T-helper 9 cell (primary cell): ENCODE data around the gene SAP30L.
A peak's percentile ranks its signal among the peaks of the same experiment; 100 is the strongest.

Experiments
- DNase-seq: peaks from one replicate; pipeline ENCODE4 v3.0.0-alpha.2; 2020

The SAP30L gene

DNA sequence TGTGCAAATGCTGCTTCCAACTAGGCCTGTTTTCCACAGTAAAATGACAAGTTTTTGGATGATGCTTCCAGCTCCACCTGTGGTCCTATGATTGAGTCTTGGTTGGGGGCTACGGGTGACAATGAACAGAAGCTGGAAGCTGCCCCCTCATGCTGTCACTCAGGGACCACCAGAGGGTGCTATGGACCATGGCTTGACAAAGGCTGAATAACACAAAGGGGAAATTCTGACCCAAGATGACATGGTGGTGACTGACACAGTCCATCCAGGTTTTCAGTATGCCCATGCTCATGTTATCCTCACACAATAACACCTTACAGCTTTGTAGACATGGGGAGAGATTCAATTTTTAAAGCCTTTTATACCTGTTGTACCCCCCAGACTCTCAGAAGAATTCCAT lies 23.9 kb upstream of the SAP30L start:
- no peak for DNase-seq

DNA sequence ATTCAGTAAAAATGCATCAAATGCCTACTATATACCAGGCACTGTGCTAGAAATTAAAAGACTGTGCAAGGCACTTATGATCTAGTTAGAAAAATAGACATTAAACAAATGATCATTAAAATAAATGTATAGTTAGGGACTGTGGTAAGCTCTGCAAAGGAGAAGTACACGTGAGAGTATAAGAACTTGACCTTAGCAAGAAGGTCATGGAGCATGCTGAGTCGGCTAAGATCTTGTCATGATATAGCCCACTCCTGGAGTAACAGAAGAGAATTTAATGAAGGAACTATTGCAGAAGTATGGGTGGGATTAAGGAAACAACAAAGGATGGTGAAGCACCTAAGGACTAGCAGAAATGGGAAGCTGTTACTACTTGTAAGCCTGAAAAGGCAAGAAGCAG lies 23.5 kb upstream of the SAP30L start:
- DNase-seq, result no peak

DNA sequence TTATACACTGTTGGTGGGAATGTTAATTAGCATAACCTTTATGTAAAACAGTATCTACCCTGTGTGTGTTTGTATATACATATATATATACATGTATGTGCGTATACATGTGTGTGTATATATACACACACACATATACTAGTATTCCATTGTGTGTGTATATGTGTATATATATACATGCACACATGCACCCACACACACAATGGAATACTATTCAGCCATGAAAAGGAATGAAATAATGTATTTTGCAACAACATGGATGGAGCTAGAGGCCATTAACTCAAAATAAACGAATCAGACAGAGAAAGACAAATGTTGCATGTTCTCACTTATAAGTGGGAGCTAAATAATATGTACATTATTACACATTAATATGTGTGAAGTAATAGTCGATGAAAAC lies 17.6 kb upstream of the SAP30L start:
- no peak for DNase-seq

DNA sequence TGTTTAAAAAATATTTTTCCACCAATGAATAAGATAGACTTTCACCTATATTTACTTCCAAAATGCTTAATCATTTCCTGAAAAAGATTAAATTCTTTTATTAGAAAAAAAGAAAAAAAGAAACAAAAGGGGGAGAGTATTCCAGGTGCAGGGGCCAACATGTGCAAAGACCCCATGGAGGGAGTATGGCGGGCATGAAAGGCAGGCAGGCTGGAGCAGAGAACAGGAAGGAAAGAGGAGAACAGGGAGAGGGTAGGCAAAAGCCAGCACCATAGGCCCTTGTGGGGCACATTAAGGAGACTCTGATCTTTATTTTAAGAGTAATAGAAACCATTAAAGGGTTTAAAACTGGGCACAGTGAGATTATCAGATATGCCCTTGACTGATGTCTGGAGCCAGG lies 16.5 kb upstream of the SAP30L start:
- DNase-seq, result no peak

DNA sequence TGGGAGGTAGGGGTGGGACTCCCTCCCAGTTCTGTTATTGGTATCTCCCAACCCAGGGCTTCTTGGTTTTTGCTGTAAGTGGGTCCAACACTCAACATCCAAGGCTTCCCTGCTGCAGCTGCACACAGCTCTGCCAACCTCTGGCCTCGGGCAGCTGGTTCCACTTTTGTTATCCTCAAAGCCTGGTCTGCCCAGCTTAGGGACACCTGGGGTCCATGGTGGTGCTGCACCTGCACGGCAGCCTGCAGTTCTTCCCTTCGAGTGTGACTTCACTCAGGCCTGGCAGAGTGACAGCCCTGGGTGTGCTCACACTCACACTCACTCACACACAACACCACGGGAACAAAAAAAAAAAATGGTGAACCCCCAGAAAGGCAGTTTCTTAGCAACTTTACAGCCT lies 15.3 kb upstream of the SAP30L start:
- no peak for DNase-seq

DNA sequence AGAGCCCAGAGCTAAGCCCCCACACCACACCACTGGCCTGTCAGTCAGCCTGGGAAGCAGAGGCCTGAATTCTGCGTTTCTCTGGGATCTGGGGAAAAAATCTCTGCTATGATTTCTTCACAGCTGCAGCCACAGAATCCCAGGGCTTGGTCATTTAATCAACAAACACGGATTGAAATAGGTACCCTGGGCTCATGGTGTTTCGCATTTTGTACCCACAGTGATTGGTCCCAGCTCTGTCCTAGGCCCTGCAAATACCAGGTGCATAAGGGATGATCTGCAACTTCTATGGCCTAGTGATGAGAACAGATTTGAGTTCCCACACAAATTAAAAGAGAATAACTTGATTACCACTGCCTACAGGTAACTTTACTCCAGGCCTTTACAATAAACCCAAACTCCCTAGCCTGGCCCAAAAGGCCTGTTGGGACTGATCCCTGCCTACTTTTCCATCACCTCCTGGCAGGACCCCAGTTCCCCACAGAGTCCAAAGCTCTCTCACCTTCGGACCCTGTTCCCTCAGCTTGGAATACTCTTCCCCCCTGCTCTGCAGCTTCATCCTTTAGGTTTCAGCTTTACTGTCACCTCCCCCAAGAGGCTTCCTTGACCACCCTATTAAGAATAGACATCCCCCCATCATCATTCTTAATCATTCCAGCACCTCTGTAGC lies 14.7 kb upstream of the SAP30L start:
- DNase-seq, result no peak

DNA sequence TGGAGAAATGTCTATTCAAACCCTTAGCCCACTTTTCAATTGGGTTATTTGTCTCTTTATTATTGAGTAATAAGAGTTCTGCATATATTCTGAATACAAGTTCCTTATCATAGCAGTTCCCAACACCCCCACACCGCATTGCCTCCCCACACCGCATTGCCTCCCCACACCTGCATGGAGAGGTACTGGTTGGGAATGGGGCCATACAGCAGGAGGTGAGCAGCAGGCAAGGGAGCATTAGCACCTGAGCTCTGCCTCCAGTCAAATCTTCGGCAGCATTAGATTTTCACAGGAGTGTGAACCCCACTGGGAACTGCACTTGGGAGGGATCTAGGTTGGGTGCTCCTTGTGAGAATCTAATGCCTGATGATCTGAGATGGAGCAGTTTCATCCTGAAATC lies 10.6 kb upstream of the SAP30L start:
- DNase-seq, result no peak

DNA sequence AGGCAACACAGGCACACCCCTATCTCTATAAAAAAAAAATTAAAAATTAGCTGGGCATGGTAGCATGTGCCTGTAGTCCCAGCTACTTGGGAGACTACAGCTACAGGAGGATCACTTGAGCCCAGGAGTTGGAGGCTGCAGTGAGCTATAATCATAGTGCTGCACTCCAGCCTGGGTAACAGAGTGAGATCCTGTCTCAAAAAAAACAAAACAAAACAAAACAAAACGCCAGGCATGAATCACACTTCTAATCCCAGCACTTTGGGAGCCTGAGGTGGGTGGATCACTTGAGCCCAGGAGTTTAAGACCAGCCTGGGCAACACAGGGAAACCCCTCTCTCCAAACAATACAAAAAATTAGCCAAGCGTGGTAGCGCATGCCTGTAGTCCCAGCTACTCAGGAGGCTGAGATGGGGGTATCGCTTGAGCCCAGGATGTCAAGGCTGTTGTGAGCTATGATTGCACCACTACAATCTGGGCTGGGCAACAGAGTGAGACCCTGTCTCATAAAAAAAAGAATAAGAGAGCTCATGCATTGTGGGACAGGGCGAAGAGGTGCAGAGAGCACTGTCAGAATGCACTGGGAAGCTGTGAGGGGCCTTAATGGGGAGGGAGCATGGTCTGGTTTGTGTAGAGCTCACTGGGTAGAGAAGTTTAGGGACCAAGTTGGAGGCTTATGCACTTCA lies 8.4 kb upstream of the SAP30L start:
- DNase-seq, result no peak

DNA sequence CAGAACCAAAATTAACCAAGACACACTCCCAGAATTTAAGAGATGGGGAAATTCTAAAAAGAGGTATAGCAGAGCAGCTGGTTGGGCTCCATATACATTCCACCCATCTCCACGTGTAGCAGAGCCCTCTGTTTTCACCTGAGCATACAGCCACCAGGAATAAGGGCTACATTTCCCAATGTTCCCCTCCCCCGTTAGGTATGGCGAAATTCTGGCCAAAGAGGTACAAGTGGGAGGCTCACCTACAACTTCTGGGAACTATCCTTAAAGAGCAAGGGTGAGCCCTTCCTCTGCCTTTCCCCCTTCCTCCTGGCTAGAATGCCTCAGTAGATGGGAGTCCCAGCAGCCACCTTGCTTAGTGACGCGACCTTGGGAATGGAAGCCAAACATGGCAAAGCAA lies 5.3 kb upstream of the SAP30L start:
- no peak for DNase-seq

DNA sequence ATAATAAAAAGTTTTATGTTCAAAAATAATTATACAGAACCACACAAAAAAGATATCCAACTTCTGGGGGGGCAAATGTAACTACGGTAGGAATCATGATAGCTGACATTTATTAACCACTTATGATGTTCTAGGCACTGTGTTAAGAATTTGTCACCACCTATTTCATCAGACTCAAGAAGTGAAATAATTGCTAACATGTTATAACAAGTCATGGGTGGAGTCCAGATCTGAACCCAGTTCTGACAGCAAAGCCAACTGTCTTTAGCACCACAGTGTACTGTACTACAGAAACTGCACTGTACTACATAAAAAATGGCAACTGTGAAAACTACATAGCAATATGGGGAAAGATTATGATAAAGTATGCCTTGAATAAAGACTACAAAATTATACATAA lies 3.0 kb upstream of the SAP30L start:
- DNase-seq, result no peak

DNA sequence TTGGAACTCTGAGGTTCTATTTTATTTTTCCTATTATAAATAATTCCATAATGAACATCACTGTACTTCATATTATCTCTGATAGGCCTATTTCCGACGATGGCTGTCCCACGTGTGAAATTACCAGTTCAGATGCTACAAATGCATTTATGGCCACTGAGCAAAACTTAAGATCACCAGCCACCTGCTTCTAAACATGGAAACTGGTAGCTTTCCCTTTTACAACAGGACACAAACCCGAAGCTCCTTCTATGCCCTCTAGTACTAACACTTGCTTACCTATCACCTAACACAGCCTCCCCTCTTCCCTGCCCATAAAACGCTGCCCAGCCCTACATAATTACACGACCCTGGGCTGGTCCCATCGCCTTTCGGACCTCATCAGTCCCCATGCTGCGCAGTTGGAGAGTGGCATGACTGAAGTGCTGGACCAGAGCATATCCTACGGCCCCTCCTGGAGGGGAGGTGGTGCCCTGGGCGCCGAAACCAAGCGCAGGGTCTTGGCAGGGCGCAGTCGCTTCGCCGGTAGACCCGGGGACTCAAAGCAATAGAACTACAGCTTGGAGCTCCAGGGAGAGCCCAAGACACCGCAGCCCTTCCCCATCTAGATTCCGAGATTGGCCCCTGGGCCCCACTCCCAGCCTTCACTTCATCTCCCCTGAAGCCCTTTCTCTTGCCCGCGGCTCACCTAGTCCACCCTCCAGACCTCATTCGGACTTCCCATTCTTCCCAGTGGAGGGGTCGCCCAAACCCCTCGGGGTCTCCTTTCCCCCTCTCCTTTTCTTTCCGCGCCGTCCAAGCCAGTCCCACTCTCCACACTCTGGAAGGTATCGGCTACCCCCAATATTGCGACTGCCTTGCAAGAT lies 1.0 kb upstream of the SAP30L start:
- DNase-seq, result peak; percentile 3

DNA sequence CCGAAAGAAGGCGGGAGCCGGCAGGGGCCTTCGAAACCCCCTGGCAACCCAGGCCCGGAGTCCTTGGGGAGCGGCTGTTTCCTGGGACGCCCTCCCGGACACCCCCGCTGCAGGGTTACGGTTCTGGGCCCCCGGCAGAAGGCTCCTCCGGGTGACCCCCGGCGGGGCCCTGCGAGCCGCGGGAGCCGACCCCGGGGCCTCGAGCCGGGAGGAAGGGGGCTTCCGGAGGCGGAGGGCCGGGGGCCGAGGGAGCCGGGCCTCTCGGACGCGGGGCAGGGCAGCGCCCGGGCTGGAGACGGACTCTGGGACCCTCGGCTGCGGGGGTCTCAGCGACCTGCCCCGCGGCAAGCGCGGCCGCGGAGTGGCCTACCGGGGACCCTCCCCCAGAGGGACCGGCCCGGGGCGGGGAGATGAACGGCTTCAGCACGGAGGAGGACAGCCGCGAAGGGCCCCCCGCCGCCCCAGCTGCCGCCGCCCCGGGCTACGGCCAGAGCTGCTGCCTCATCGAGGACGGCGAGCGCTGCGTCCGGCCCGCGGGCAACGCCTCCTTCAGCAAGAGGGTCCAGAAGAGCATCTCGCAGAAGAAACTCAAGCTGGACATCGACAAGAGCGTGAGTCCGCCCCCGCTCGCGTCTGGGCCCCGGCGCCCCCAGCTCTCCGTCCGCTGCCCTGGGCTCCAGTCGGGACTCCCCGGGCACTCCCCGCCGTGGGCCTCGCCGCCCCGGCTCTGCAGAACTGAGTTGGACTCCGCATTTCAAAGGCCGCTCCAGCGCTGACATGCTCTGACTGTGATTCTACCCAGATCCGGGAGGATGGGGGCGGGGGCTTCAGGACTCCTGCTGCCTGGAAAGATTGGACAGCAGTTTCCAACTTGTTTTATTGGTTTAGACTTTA lies 645 bp downstream of the SAP30L start:
- DNase-seq, result peak; percentile 45

DNA sequence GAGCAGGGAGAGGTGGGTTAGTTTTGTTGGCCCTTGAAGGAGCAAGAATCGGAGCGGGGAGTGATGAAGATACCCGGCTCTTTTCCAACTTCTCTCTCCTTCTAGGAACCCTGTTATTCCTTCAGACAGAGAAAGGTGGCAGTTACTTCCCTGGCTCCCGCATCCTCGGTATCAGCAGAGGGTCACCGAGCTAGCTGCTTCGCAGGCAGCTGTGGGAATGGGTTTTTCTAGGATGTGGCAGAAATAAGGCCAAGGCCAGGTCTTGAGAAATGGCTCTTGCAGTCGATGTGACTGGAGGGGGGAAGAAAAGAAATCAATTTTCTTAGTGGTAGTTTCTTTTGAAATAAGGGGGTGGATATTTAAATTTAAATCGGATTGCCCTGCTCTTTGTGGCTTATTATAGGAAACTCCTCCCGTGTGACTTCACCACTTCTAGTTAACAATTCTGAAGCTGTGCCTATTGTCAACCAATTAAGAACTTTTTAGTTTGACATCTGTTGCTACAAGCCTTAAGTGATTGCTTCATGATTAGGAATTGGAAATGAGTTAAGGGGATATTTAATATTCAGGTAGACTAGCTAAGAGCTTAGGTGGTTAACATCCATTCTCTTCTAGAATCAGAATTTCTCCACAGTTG lies 1.4 kb downstream of the SAP30L start:
- DNase-seq, result no peak

DNA sequence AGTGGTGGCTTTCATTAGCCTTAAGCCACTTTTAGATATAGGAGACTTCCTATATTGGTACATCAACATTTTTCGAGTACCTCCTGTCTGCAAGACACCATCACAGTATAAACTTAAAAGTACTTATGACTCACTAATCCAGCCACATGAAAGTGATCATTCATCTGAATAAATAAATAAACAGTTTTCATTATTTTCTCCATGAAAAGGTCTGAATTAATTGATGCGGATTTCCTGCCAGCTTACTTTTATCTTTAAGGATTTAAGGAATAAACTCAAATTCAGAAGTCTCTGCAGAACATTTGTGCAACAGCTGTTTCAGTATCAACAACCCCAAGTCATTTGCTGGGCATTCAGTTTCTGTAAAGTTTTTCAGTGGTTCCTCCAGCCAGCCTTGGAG lies 4.0 kb downstream of the SAP30L start:
- DNase-seq, result no peak

DNA sequence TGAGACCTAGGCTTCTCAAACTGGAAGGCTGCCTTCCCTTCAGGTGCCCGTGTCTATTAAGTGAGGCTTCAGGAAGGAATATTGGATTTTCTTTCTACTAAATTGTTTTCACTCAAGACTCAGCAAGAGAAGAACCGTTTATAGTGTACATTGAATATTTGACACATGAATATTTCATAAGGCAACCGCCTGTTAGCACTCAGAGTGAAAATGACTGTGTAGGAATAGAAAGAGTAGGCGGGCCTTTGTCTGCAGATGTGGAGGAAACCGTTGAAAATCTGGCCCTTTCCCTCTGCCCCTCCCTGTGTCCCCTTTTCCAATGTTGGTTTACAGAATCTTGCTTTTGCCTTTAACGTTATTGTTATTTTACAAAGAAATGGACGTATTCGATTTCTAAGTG lies 6.2 kb downstream of the SAP30L start:
- DNase-seq, result no peak

DNA sequence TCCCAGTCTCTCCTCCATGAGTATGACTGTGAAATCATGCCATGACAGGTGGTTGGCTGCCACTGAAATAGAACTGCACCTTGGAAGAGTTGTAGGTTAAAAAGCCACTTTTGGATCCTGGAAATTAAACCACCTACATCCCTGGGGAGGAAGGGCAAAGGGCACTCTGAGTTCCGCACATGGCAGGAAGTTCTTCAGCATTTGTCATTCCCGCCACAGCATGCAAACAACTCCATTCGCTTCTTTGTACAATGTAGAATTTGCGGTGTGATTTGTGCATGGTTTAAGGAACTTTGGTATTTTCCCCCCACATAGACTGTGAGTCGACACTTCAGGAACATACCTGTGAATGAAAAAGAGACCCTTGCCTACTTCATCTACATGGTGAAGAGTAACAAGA lies 9.8 kb downstream of the SAP30L start:
- DNase-seq, result no peak

DNA sequence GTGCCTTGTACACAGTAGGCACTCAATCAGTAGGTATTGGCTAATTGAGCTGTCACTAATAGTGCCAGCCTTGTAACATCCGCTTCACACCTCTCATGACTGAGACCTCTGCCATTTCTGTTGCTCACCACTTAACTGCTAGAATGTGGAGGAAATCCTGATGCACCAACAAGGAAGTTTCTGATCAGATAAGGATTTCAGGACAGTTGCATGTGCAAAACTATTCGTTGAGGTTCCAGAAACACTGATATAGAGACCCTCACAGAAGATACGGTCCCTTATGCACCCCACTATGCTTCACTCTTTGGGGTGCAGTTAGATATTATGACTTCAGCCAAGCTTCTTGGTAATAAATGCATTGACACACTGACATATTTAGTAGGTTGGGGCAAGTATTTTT lies 10.7 kb downstream of the SAP30L start:
- DNase-seq, result no peak

DNA sequence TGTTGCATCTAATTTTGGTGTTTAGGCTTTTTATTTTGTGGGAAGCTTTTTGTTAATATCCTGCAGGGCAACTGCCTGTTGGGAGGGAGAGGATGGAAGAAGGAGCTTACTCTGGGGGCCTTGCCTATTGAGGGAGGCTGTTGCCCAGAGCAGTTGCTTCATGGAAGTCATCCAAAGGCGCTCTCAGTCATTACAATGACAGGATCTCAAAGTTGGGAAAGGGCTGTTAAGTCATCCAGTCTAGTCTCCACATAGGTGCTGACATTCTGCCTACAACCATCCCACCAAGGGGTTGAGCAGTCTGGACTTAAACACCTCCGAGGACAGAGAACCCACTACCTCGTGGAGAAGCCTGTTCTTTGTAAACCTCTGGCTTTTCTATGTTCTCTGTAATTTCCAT lies 13.2 kb downstream of the SAP30L start:
- no peak for DNase-seq

DNA sequence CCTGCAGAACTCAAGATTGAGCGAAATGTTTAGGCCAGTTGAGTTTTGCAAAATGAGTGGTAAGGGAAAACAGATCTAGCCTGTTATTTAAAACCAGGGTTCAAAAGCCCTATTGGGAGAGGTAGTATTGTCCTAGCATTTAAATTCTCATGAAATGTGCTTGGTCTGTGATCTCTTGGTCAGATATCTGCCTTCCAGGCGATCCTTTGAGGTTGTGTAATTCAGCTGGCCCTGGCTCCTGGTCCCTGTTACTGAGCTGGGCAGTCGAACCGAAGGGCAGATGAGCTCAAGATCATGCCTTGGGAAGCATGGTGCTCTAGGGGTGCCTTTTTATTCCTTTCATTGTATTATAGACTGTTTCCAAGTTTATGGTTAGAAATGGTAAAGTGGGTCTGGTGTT lies 14.4 kb downstream of the SAP30L start:
- DNase-seq, result no peak

DNA sequence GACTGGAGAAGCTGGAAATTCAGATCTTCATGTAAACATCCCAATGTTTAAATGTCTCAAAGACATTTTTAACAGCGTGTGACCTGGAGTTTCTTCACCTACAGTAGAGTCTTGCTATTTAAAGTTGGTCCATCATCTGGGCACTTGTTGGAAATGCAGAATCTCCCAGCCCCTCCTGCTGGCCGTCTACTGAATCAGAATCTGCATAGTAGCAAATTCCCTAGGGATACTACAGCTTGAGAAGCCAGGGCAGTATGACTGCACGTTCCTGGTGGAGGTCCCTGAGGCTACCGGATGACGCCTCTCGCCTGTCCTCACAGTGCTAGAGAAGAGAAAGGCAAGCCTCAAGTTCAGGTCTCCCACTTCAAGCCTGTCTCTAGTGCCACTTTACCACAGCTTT lies 15.7 kb downstream of the SAP30L start:
- DNase-seq, result no peak

DNA sequence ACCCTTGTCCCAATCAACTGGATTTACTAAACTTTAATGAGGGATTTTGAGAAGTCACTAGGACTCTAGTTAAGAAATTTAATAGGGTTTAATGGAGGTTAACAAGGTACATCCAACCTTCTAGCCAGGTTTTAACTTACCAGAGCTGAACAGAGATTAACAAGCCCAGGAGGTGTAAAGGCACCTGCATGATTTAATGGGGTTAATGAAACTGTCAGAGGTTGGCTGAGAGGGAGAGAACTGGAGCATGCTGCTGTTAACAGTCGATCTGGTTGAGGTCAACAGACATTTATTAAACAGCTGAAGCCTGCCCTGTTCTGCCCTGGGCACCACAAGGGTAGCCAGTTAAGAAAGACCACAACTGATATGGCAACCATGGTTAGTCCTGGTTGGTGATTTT lies 18.6 kb downstream of the SAP30L start:
- DNase-seq, result no peak

DNA sequence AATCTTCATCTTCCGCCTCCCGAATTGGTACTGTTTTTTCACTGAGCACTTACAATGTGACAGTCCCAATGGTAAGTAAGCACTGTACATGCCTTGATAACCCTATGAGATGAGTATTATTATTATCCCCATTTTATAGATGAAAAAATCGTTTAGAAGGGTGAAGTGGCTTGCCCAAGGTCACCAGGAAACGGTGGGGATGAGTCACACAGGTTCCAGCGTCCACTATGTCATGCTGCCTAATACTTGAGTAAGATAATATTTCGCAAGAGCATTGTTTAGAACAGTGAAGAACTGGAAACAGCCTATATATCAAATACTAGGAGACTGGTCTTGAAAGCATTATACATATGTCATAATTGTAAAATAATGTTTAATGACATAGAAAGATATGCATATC lies 19.4 kb downstream of the SAP30L start:
- DNase-seq, result no peak

DNA sequence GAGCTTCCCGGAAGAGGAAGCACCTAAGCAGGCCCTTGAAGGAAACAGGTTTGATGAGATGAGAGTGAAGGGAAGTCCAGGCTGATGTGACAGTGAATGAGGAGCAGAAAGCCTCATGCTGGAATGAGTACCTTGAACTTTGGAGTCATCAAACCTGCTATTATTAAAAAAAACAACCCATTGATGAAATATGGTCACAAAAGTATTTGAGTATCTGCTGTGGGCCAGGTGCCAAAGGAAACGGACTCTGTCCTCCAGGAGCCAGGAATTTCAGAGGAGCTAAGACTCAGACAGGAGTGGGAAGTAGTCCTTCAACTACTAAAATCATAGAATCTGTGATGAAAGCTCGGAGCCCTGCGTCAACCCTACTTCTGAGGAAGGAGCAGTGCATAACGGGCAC lies 20.4 kb downstream of the SAP30L start:
- DNase-seq, result no peak
